HepG2 (cell line): ENCODE results near the gene MTOR. TPM values are rescaled to one million over a fixed set of nuclear protein-coding genes. Genes with fewer than 3 reads are reported as not detected.
A peak's percentile ranks its signal among the peaks of the same experiment; 100 is the strongest.

ENCODE experiments used
- AKAP8 ChIP-seq: sonication (generic); formaldehyde crosslinking; IDR thresholded peaks from 2 replicates; pipeline ENCODE4 v1.5.1; 2020; ENCODE audit warnings: mild to moderate bottlenecking, missing genetic modification reagents
- DNMT1 ChIP-seq: sonication (generic); formaldehyde crosslinking; IDR thresholded peaks from 2 replicates; pipeline ENCODE4 v1.5.1; 2020; ENCODE audit warnings: mild to moderate bottlenecking, missing genetic modification reagents
- HDAC1 ChIP-seq: sonication (generic); formaldehyde crosslinking; IDR thresholded peaks from 2 replicates; pipeline ENCODE4 v1.5.1; 2020; ENCODE audit warnings: mild to moderate bottlenecking, missing genetic modification reagents
- HDAC2 ChIP-seq: sonication (generic); formaldehyde crosslinking; IDR thresholded peaks from 2 replicates; pipeline ENCODE4 v1.4.0; 2020; ENCODE audit warnings: missing genetic modification reagents
- NCOA5 ChIP-seq: sonication (generic); formaldehyde crosslinking; IDR thresholded peaks from 2 replicates; pipeline ENCODE4 v1.4.0; 2020; ENCODE audit warnings: missing genetic modification reagents
- NR2C2 ChIP-seq: sonication (generic); formaldehyde crosslinking; IDR thresholded peaks from 2 replicates; pipeline ENCODE4 v1.4.0; 2020; ENCODE audit warnings: missing genetic modification reagents, mild to moderate bottlenecking, moderate library complexity, borderline replicate concordance
- POGZ ChIP-seq: sonication (generic); formaldehyde crosslinking; IDR thresholded peaks from 2 replicates; pipeline ENCODE4 v1.4.0; 2020; ENCODE audit warnings: mild to moderate bottlenecking, missing genetic modification reagents
- TARDBP ChIP-seq: sonication (generic); formaldehyde crosslinking; IDR thresholded peaks from 2 replicates; pipeline ENCODE4 v1.8.0; 2022; ENCODE audit warnings: mild to moderate bottlenecking, missing genetic modification reagents
- TCF7L2 ChIP-seq: IDR thresholded peaks from 2 replicates; pipeline ENCODE4 v1.6.1; 2011; ENCODE audit warnings: mild to moderate bottlenecking, low read depth, low read length, moderate library complexity
- ZFP36L1 ChIP-seq: sonication (generic); formaldehyde crosslinking; IDR thresholded peaks from 2 replicates; pipeline ENCODE4 v1.8.0; 2022; ENCODE audit warnings: mild to moderate bottlenecking, missing genetic modification reagents, moderate library complexity
- ZNF30 ChIP-seq: sonication (generic); formaldehyde crosslinking; IDR thresholded peaks from 2 replicates; pipeline ENCODE4 v1.5.0; 2020; ENCODE audit warnings: mild to moderate bottlenecking, missing genetic modification reagents
- ZNF337 ChIP-seq: sonication (generic); formaldehyde crosslinking; IDR thresholded peaks from 2 replicates; pipeline ENCODE4 v1.5.1; 2020; ENCODE audit warnings: missing genetic modification reagents, low read depth, mild to moderate bottlenecking, borderline replicate concordance
- ZNF382 ChIP-seq: sonication (generic); formaldehyde crosslinking; IDR thresholded peaks from 2 replicates; pipeline ENCODE4 v1.5.0; 2020; ENCODE audit warnings: missing genetic modification reagents, mild to moderate bottlenecking, borderline replicate concordance
- ZNF430 ChIP-seq: sonication (generic); formaldehyde crosslinking; IDR thresholded peaks from 2 replicates; pipeline ENCODE4 v1.9.0; 2021; ENCODE audit warnings: mild to moderate bottlenecking, missing genetic modification reagents
- ZNF431 ChIP-seq: sonication (generic); formaldehyde crosslinking; IDR thresholded peaks from 2 replicates; pipeline ENCODE4 v1.9.0; 2022; ENCODE audit warnings: missing genetic modification reagents, low read depth, mild to moderate bottlenecking, borderline replicate concordance
- ZNF629 ChIP-seq: sonication (generic); formaldehyde crosslinking; conservative IDR thresholded peaks from 2 replicates; pipeline ENCODE4 v1.5.0; 2020; ENCODE audit warnings: missing genetic modification reagents
- ZNF749 ChIP-seq: sonication (generic); formaldehyde crosslinking; IDR thresholded peaks from 2 replicates; pipeline ENCODE4 v1.8.0; 2022; ENCODE audit warnings: mild to moderate bottlenecking, missing genetic modification reagents, moderate library complexity, borderline replicate concordance
- ZNF878 ChIP-seq: sonication (generic); formaldehyde crosslinking; IDR thresholded peaks from 2 replicates; pipeline ENCODE4 v1.8.1; 2023; ENCODE audit warnings: mild to moderate bottlenecking, missing genetic modification reagents, moderate library complexity
- polyA plus RNA-seq, 8 experiments: library from polyadenylated mRNA; depleted of rRNA in 3 of 8; stranded (reverse) in 7 of 8; unstranded in 1 of 8; fragments of >200 nt; fragmentation: Illumina TruSeq in 4 of 8; extraction: Trizol in 4 of 8; gene quantifications; 2 replicates each; pipeline versions ENCODE4 v1.2.1 to v1.2.3, GENCODE V29; 2011 to 2016; ENCODE audit warnings: low read depth in 4 of 8, missing spikeins in 1 of 8, mixed read lengths in 1 of 8; ENCODE audit not compliant: insufficient read depth in 1 of 8
- total RNA-seq, 5 experiments: library from RNA; depleted of rRNA; stranded (reverse); fragments of >200 nt; fragmentation: Illumina TruSeq; extraction: Trizol; gene quantifications; 2 replicates each; pipeline ENCODE4 v1.2.3, GENCODE V29; 2016; ENCODE audit warnings: low read depth in 1 of 5
- TF ChIP-seq, protein P1 (sequence below): sonication (generic); formaldehyde crosslinking; IDR thresholded peaks from 2 replicates; pipeline ENCODE4 v1.4.0; 2020; ENCODE audit warnings: low read depth, mild to moderate bottlenecking, missing genetic modification reagents
- TF ChIP-seq, protein P2 (sequence below): sonication (generic); formaldehyde crosslinking; conservative IDR thresholded peaks from 2 replicates; pipeline ENCODE4 v1.8.0; 2022; ENCODE audit warnings: mild to moderate bottlenecking, moderate library complexity, missing genetic modification reagents
- TF ChIP-seq, protein P3 (sequence below): sonication (generic); formaldehyde crosslinking; IDR thresholded peaks from 2 replicates; pipeline ENCODE4 v1.5.1; 2020; ENCODE audit warnings: mild to moderate bottlenecking, missing genetic modification reagents, moderate library complexity
- TF ChIP-seq, protein P4 (sequence below): IDR thresholded peaks from 2 replicates; pipeline ENCODE4 v1.4.0; 2020; ENCODE audit warnings: mild to moderate bottlenecking, missing genetic modification reagents
- TF ChIP-seq, protein P5 (sequence below): fragments of 450-650 bp; IDR thresholded peaks from 2 replicates; pipeline ENCODE4 v1.6.1; 2017

The MTOR gene
- total and polyA plus RNA-seq, 2 of the 13 experiments (the other 11 are each of a cell fraction or from before 2014, with no cell fraction given) = 24.6 to 34.6 TPM

DNA sequence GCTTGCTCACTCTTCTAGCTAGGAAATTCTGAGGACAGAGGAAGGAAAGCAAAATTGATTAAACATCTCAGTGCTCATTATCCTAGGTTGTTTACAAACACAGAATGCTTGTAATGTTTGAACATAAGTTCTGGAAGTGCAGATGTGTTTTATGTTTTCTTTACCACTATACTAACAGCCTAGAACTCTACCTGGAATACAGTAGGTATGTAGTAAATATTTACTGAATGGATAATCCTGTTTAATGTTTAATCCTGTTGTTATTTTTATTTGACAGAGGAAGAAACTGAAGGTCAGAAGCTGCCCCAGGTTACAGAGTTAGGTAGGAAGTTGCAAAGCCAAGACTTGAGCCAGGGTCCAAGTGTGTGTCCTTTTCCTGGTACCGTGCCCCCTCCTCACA, 6.1 kb downstream of the MTOR start (continued):
- TF ChIP-seq ZNF749 (CRISPR knock-in tag) (no peak), HDAC2 (CRISPR knock-in tag) (no peak), ZNF431 (CRISPR knock-in tag) (no peak), TCF7L2 (no peak), ZNF629 (no peak), AKAP8 (no peak), ZNF878 (peak; percentile 55; the same call in 1 of the 2 replicates), TARDBP (CRISPR knock-in tag) (no peak), ZNF430 (CRISPR knock-in tag) (no peak), DNMT1 (CRISPR knock-in tag) (no peak), ZNF337 (CRISPR knock-in tag) (no peak), POGZ (CRISPR knock-in tag) (no peak), HDAC1 (0 out of 2 replicates have a peak, but pooled peaks have one; percentile 38), ZFP36L1 (CRISPR knock-in tag) (no peak), ZNF30 (CRISPR knock-in tag) (no peak), ZNF382 (CRISPR knock-in tag) (no peak), NR2C2 (CRISPR knock-in tag) (no peak), NCOA5 (CRISPR knock-in tag) (no peak)
- TF ChIP-seq, protein P1, sequence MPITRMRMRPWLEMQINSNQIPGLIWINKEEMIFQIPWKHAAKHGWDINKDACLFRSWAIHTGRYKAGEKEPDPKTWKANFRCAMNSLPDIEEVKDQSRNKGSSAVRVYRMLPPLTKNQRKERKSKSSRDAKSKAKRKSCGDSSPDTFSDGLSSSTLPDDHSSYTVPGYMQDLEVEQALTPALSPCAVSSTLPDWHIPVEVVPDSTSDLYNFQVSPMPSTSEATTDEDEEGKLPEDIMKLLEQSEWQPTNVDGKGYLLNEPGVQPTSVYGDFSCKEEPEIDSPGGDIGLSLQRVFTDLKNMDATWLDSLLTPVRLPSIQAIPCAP (CRISPR knock-in tag) = no peak
- TF ChIP-seq, protein P2, sequence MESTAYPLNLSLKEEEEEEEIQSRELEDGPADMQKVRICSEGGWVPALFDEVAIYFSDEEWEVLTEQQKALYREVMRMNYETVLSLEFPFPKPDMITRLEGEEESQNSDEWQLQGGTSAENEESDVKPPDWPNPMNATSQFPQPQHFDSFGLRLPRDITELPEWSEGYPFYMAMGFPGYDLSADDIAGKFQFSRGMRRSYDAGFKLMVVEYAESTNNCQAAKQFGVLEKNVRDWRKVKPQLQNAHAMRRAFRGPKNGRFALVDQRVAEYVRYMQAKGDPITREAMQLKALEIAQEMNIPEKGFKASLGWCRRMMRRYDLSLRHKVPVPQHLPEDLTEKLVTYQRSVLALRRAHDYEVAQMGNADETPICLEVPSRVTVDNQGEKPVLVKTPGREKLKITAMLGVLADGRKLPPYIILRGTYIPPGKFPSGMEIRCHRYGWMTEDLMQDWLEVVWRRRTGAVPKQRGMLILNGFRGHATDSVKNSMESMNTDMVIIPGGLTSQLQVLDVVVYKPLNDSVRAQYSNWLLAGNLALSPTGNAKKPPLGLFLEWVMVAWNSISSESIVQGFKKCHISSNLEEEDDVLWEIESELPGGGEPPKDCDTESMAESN (CRISPR knock-in tag) = no peak
- TF ChIP-seq, protein P3, sequence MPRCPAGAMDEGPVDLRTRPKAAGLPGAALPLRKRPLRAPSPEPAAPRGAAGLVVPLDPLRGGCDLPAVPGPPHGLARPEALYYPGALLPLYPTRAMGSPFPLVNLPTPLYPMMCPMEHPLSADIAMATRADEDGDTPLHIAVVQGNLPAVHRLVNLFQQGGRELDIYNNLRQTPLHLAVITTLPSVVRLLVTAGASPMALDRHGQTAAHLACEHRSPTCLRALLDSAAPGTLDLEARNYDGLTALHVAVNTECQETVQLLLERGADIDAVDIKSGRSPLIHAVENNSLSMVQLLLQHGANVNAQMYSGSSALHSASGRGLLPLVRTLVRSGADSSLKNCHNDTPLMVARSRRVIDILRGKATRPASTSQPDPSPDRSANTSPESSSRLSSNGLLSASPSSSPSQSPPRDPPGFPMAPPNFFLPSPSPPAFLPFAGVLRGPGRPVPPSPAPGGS (CRISPR knock-in tag) = no peak
- TF ChIP-seq, protein P4, sequence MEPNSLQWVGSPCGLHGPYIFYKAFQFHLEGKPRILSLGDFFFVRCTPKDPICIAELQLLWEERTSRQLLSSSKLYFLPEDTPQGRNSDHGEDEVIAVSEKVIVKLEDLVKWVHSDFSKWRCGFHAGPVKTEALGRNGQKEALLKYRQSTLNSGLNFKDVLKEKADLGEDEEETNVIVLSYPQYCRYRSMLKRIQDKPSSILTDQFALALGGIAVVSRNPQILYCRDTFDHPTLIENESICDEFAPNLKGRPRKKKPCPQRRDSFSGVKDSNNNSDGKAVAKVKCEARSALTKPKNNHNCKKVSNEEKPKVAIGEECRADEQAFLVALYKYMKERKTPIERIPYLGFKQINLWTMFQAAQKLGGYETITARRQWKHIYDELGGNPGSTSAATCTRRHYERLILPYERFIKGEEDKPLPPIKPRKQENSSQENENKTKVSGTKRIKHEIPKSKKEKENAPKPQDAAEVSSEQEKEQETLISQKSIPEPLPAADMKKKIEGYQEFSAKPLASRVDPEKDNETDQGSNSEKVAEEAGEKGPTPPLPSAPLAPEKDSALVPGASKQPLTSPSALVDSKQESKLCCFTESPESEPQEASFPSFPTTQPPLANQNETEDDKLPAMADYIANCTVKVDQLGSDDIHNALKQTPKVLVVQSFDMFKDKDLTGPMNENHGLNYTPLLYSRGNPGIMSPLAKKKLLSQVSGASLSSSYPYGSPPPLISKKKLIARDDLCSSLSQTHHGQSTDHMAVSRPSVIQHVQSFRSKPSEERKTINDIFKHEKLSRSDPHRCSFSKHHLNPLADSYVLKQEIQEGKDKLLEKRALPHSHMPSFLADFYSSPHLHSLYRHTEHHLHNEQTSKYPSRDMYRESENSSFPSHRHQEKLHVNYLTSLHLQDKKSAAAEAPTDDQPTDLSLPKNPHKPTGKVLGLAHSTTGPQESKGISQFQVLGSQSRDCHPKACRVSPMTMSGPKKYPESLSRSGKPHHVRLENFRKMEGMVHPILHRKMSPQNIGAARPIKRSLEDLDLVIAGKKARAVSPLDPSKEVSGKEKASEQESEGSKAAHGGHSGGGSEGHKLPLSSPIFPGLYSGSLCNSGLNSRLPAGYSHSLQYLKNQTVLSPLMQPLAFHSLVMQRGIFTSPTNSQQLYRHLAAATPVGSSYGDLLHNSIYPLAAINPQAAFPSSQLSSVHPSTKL = 0 out of 2 replicates have a peak, but pooled peaks have one; percentile 29
- TF ChIP-seq, protein P5, sequence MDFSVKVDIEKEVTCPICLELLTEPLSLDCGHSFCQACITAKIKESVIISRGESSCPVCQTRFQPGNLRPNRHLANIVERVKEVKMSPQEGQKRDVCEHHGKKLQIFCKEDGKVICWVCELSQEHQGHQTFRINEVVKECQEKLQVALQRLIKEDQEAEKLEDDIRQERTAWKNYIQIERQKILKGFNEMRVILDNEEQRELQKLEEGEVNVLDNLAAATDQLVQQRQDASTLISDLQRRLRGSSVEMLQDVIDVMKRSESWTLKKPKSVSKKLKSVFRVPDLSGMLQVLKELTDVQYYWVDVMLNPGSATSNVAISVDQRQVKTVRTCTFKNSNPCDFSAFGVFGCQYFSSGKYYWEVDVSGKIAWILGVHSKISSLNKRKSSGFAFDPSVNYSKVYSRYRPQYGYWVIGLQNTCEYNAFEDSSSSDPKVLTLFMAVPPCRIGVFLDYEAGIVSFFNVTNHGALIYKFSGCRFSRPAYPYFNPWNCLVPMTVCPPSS = no peak
